PC-3 (cell line): ENCODE measurements around the gene ARID5B. TPM values are rescaled to one million over a fixed set of nuclear protein-coding genes. Genes with fewer than 3 reads are reported as not detected.

Experiments used
- ATAC-seq: fragments of 200-7000 bp; cut with Tn5 transposase; 2 replicates; pipeline ENCODE4 v1.9.1; 2020; ENCODE audit warnings: mild to moderate bottlenecking, moderate library complexity
- BruUV-seq: library from RNA; stranded (reverse); fragments of 400-500 nt; replicated peaks from 2 replicates; lab custom pipeline; 2021; lab: Mats Ljungman, UMichigan
- CTCF ChIA-PET: fragments of 300-600 bp; sonication (Branson Sonifier 250); formaldehyde crosslinking; loops from one replicate; lab custom pipeline; 2022; ENCODE audit warnings: antibody characterized with exemption; lab: Charles Lee
- POLR2A ChIA-PET: fragments of 300-600 bp; sonication (Branson Sonifier 250); formaldehyde crosslinking; loops from one replicate; lab custom pipeline; 2022; ENCODE audit warnings: antibody characterized with exemption; ENCODE audit not compliant: unreplicated experiment; lab: Charles Lee
- DNase-seq: peaks from one replicate; pipeline ENCODE4 v3.0.0-alpha.2; 2015
- H2AFZ ChIP-seq: fragments of 300-600 bp; sonication (generic); 2 replicates; pipeline ENCODE4 v1.6.0; 2016; ENCODE audit warnings: antibody characterized with exemption, low read length
- H3F3A ChIP-seq: fragments of 300-600 bp; sonication (generic); one replicate; pipeline ENCODE4 v1.6.0; 2017; ENCODE audit warnings: antibody characterized with exemption, low read length, control low read depth, mild to moderate bottlenecking; ENCODE audit not compliant: unreplicated experiment
- H3K27ac ChIP-seq: fragments of 300-600 bp; sonication (generic); 2 replicates; pipeline ENCODE4 v1.5.1; 2016; ENCODE audit warnings: mild to moderate bottlenecking, low read length
- H3K27me3 ChIP-seq: fragments of 300-600 bp; sonication (generic); 2 replicates; pipeline ENCODE4 v1.6.1; 2016; ENCODE audit warnings: low read length, mixed read lengths
- H3K36me3 ChIP-seq: fragments of 300-600 bp; sonication (generic); 2 replicates; pipeline ENCODE4 v1.6.1; 2016; ENCODE audit warnings: low read depth, mixed run types, low read length, mixed read lengths
- H3K4me1 ChIP-seq: fragments of 300-600 bp; sonication (generic); 2 replicates; pipeline ENCODE4 v1.5.1; 2016; ENCODE audit warnings: low read length; ENCODE audit not compliant: insufficient read depth
- H3K4me2 ChIP-seq: fragments of 300-600 bp; sonication (generic); 2 replicates; pipeline ENCODE4 v1.6.0; 2016; ENCODE audit warnings: low read length
- H3K4me3 ChIP-seq: fragments of 300-600 bp; sonication (generic); 2 replicates; pipeline ENCODE4 v1.5.1; 2016; ENCODE audit warnings: mild to moderate bottlenecking, low read length, mixed read lengths
- H3K79me2 ChIP-seq: fragments of 300-600 bp; sonication (generic); 2 replicates; pipeline ENCODE4 v1.6.1; 2017; ENCODE audit warnings: low read length, mixed read lengths
- H3K9ac ChIP-seq: fragments of 300-600 bp; sonication (generic); 2 replicates; pipeline ENCODE4 v1.6.0; 2016; ENCODE audit warnings: mild to moderate bottlenecking, low read length
- H3K9me2 ChIP-seq: fragments of 300-600 bp; sonication (generic); replicated peaks from 2 replicates; pipeline ENCODE4 v1.6.1; 2016; ENCODE audit warnings: mixed run types, low read length, mixed read lengths
- H3K9me3 ChIP-seq: fragments of 300-600 bp; sonication (generic); 2 replicates; pipeline ENCODE4 v1.6.1; 2016; ENCODE audit warnings: low read length, mixed read lengths
- H4K20me1 ChIP-seq: fragments of 300-600 bp; sonication (generic); 2 replicates; pipeline ENCODE4 v1.6.1; 2016; ENCODE audit warnings: low read length, mixed read lengths
- EZH2 ChIP-seq: fragments of 300-600 bp; sonication (generic); IDR thresholded peaks from one replicate; pipeline ENCODE4 v1.6.1; 2017; ENCODE audit warnings: antibody characterized with exemption, mild to moderate bottlenecking, low read length; ENCODE audit not compliant: unreplicated experiment
- EZH2phosphoT487 ChIP-seq: fragments of 300-600 bp; sonication (generic); IDR thresholded peaks from 2 replicates; pipeline ENCODE4 v1.6.1; 2018; ENCODE audit warnings: mild to moderate bottlenecking, antibody characterized with exemption, low read length, borderline replicate concordance
- intact Hi-C: fragments of 100-400 bp; cut with micrococcal nuclease; formaldehyde crosslinking; loops from 2 replicates; pipeline ENCODE4 v1.9.0; 2023
- total RNA-seq: library from RNA; depleted of rRNA; stranded (reverse); fragments of >200 nt; gene quantifications from 2 replicates; pipeline ENCODE4 v1.2.3, GENCODE V29; 2014
- TF ChIP-seq, protein P1 (sequence below): fragments of 300-600 bp; sonication (generic); conservative IDR thresholded peaks from 2 replicates; pipeline ENCODE4 v1.5.1; 2017; ENCODE audit warnings: antibody characterized with exemption, low read depth, mild to moderate bottlenecking, low read length

ARID5B gene
- total RNA-seq, 1 experiment from 2014 or later, result 26.4 TPM

DNA sequence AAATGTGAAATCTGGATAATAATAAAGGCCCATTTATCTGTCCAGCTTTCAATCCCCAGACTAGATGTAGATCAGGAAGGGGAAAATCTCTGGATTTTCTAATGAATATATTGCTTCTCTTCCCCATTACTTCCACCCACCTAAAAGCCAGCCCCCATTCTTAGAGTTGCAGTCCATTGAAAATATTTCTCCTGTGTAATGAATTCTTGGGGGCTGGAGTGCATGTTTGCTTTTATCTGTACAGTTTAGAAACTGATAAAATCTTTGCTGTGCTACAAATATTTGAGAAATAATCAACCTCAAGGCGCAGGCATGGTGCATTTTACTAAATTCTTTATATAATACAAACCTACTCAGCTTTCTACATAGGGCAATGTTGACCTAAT is 180.8 kb downstream of the ARID5B start:
- Histone ChIP-seq H3K27ac (peak overlapping the region; percentile 54), H3K4me2 (peak overlapping the region; percentile 52), H3K4me3 (peak overlapping the region; percentile 24), H3F3A (peaks cover 12% of the 10 kb centered on the region), H2AFZ (peak overlapping the region; percentile 20), H3K79me2 (no peaks in the 10 kb centered on the region), H3K9me3 (no peaks in the 10 kb centered on the region), H3K27me3 (no peaks in the 10 kb centered on the region), H3K9me2 (0 out of 2 replicates have a peak, but pooled peaks cover 5% of the 10 kb centered on the region), H3K4me1 (peaks cover 59% of the 10 kb centered on the region), H3K9ac (peak overlapping the region; percentile 20), H4K20me1 (no peaks in the 10 kb centered on the region), H3K36me3 (peaks cover 9% of the 10 kb centered on the region)
- TF ChIP-seq EZH2 (no peak), EZH2phosphoT487 (no peak)
- TF ChIP-seq, protein P1, sequence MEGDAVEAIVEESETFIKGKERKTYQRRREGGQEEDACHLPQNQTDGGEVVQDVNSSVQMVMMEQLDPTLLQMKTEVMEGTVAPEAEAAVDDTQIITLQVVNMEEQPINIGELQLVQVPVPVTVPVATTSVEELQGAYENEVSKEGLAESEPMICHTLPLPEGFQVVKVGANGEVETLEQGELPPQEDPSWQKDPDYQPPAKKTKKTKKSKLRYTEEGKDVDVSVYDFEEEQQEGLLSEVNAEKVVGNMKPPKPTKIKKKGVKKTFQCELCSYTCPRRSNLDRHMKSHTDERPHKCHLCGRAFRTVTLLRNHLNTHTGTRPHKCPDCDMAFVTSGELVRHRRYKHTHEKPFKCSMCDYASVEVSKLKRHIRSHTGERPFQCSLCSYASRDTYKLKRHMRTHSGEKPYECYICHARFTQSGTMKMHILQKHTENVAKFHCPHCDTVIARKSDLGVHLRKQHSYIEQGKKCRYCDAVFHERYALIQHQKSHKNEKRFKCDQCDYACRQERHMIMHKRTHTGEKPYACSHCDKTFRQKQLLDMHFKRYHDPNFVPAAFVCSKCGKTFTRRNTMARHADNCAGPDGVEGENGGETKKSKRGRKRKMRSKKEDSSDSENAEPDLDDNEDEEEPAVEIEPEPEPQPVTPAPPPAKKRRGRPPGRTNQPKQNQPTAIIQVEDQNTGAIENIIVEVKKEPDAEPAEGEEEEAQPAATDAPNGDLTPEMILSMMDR, result no peak
- ATAC-seq (no peak), DNase-seq (no peak)
- POLR2A ChIA-PET, result interaction anchor here (0.6 to 0.7 kb wide), 2 partner anchors 28 to 1316 kb away, joined by 3 read pairs; no protein-coding TSS in a partner anchor
- no TSS peak for BruUV-seq
- intact Hi-C loops, result no loop called here
- CTCF ChIA-PET, result interaction anchor here (0.6 to 0.8 kb wide), 2 partner anchors 33 to 247 kb away, joined by 3 to 4 read pairs; no protein-coding TSS in a partner anchor

GRCh38 chr10:62082729-62083411 is 181.4 kb downstream of the ARID5B start:
- BruUV-seq, result no TSS peak
- TF ChIP-seq EZH2 (no peak), EZH2phosphoT487 (no peak)
- Histone ChIP-seq H3K36me3 (peaks cover 9% of the 10 kb centered on the region), H3K4me3 (peak overlapping the region; percentile 24), H3K9me3 (no peaks in the 10 kb centered on the region), H3K27me3 (no peaks in the 10 kb centered on the region), H3K27ac (peak overlapping the region; percentile 54), H2AFZ (peak overlapping the region; percentile 20), H3K9ac (peak overlapping the region; percentile 20), H3K9me2 (0 out of 2 replicates have a peak, but pooled peaks cover 5% of the 10 kb centered on the region), H4K20me1 (no peaks in the 10 kb centered on the region), H3K79me2 (no peaks in the 10 kb centered on the region), H3F3A (peaks cover 5% of the 10 kb centered on the region), H3K4me2 (peak overlapping the region; percentile 52), H3K4me1 (peaks cover 53% of the 10 kb centered on the region)
- intact Hi-C loops, result loop anchor here (1.0 kb wide), 2 partner anchors 34 to 162 kb away; no protein-coding TSS in a partner anchor
- ChIA-PET CTCF (interaction anchor here (0.6 to 0.8 kb wide), 4 partner anchors 11 to 248 kb away, joined by 3 to 4 read pairs (median 3); no protein-coding TSS in a partner anchor), POLR2A (interaction anchor here (0.7 kb wide), 2 partner anchors 27 to 811 kb away, joined by 3 read pairs; no protein-coding TSS in a partner anchor)
- peak; percentile 58 for ATAC-seq
- peak; percentile 69 for DNase-seq

DNA sequence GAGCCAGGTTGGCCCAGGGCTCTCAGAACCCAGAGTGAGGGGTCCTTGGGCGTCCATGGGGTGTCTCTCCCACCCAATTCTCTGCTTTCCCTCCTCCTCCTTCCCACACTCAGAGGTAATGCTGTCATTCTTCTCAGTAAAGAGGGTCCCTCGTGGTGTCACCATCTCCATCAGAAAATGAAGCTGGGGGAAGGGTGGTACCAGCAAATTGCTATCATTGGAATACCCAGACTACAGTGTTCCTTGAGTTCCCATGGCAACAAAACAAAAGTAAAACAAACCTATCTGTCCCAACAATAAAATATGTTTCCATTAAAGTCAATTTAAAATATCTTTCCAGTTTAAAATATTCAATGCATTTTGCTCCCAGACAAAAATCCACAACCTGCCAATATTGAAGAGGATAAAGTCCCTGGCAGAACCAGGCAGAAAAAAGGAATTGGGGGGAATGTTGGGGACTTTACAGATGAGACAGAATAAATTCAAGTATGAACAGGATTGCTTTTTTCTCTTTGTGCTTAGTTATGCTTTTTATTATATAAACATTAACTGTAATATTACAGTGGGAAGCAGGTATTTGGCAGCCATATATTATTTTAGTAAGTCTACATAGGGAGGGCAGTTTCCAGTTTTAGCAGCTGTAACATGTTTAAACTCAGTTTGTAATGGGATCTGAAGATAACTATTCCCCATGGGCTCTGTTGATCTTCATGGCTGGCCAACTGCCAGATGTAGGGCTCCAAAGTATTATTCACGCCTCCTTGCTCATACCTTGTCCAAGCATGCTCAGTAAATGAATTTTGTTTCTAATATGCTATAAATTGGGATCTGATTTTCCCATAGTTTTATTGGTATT is 182.1 kb downstream of the ARID5B start:
- no peaks in the 10 kb centered on the region for H3K79me2 ChIP-seq
- peak overlapping the region; percentile 54 for H3K27ac ChIP-seq
- H3K9me3 ChIP-seq, result no peaks in the 10 kb centered on the region
- H4K20me1 ChIP-seq, result no peaks in the 10 kb centered on the region
- ChIA-PET CTCF (interaction anchor here (0.8 to 1.0 kb wide), 2 partner anchors 45 to 162 kb away, joined by 3 to 4 read pairs; no protein-coding TSS in a partner anchor), POLR2A (interaction anchor here (0.7 kb wide), 2 partner anchors 147 to 812 kb away, joined by 3 read pairs; no protein-coding TSS in a partner anchor)
- no peak for TF ChIP-seq EZH2
- TF ChIP-seq, protein P1, result no peak
- no peak for TF ChIP-seq EZH2phosphoT487
- H3K36me3 ChIP-seq, result peaks cover 16% of the 10 kb centered on the region
- H3K4me1 ChIP-seq, result peaks cover 45% of the 10 kb centered on the region
- no peak overlapping the region for H2AFZ ChIP-seq
- peaks cover 5% of the 10 kb centered on the region for H3F3A ChIP-seq
- 0 out of 2 replicates have a peak, but pooled peaks cover 1% of the 10 kb centered on the region for H3K9me2 ChIP-seq
- H3K27me3 ChIP-seq, result no peaks in the 10 kb centered on the region
- DNase-seq (peak; percentile 85), ATAC-seq (peak; percentile 41)
- peak overlapping the region; percentile 24; the same call in 1 of the 2 replicates for H3K4me3 ChIP-seq
- BruUV-seq, result TSS peak; percentile 46
- intact Hi-C loops, result loop anchor here (1.0 kb wide), 3 partner anchors 24 to 162 kb away; no protein-coding TSS in a partner anchor
- H3K4me2 ChIP-seq, result peak overlapping the region; percentile 52
- H3K9ac ChIP-seq, result peak overlapping the region; percentile 20
